ENCODE results near the gene ASGR1.
"Not testable (repeated sequence)": the region's sequence is repeated elsewhere in the genome, so short reads cannot be mapped to it uniquely, and the experiment has no call there.

DNA sequence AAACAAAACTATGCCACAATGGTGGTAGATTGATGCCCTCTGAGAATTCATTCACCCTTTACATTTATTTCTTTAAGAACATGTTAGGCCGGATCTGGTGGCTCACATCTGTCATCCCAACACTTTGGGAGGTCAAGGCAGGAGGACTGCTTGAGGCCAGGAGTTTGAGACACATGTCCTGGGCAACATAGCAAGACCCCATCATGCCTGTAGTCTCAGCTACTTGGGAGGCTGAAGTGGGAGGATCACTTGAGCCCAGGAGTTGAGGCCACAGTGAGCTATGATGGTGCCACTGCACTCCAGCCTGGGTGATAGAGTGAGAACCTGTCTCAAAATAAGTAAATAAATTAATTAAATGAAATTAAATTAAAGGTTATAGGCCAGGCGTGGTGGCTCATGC is 2.9 kb upstream of the ASGR1 start:
- TF ChIP-seq, protein P1, sequence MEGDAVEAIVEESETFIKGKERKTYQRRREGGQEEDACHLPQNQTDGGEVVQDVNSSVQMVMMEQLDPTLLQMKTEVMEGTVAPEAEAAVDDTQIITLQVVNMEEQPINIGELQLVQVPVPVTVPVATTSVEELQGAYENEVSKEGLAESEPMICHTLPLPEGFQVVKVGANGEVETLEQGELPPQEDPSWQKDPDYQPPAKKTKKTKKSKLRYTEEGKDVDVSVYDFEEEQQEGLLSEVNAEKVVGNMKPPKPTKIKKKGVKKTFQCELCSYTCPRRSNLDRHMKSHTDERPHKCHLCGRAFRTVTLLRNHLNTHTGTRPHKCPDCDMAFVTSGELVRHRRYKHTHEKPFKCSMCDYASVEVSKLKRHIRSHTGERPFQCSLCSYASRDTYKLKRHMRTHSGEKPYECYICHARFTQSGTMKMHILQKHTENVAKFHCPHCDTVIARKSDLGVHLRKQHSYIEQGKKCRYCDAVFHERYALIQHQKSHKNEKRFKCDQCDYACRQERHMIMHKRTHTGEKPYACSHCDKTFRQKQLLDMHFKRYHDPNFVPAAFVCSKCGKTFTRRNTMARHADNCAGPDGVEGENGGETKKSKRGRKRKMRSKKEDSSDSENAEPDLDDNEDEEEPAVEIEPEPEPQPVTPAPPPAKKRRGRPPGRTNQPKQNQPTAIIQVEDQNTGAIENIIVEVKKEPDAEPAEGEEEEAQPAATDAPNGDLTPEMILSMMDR (tag by site-specific recombination; IDR thresholded peaks at IDR 0.05) = not testable (repeated sequence)
- TF ChIP-seq KLF9 (tag by site-specific recombination; IDR thresholded peaks at IDR 0.05; ENCODE audit: low read depth) = not testable (repeated sequence)

Data from HEK293 (cell line).